ENCODE results near the gene C19orf25.
"Not testable (repeated sequence)": the region's sequence is repeated elsewhere in the genome, so short reads cannot be mapped to it uniquely, and the experiment has no call there.

Gene C19orf25

DNA sequence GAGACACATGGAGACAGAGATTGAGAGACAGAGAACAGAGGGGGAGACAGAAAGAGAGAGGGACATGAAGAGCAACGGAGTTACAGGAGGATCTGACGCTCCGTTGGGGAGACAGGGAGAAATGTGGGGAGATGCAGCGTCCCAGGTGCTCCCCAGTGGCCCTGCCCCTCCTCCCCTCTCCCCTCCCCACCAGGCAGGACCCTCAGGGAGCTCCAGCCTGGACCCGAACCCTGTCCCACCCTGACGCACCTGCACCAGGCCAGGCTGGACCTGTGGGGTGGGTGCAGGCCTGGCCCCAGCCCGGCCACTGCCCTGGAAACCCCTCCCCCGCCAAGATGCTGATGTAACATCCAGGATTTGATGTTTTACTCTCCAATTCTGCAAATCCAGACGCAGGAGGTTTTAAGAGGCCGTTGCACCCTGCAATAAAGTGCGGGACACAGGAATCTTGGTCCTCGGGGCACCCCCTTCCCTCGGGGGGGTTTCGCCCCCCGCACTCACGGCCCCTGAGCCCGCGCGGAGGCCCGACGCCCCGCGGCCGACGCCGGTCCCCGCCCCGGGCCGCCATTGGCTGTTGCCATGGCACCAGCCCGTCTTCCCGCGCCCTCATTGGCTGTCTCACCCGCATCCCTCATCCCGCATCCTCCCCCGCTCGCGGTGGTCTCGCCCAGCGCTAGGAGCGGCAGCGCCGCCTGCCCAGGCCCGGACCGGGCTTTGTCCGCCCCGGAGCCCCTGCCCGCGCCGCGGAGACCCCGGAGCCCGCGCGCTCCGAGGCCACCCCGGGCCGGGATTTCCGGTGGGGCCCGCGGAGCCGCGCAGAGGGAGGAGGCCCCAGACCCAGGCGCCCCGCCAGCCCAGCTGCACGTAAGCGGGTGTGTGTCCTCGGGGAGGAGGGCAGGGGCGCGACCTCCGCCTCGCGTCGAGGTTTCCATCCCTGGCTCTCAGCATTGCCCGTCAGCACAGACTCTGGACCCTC lies 29.3 kb downstream of the C19orf25 start, which contains the start of gene APC2:
TSS of gene APC2 (plus strand) at position 655 of the 976 bp plus-strand sequence. CDS start 2,881 bp downstream, outside the sequence.
- in situ Hi-C loops (cut with MboI; ENCODE audit: low sequenced_read_pairs): no loop called here

GRCh38 chr19:1447944-1448343 lies 31.1 kb downstream of the C19orf25 start:
- in situ Hi-C loops (cut with MboI; ENCODE audit: low sequenced_read_pairs): no loop called here

DNA sequence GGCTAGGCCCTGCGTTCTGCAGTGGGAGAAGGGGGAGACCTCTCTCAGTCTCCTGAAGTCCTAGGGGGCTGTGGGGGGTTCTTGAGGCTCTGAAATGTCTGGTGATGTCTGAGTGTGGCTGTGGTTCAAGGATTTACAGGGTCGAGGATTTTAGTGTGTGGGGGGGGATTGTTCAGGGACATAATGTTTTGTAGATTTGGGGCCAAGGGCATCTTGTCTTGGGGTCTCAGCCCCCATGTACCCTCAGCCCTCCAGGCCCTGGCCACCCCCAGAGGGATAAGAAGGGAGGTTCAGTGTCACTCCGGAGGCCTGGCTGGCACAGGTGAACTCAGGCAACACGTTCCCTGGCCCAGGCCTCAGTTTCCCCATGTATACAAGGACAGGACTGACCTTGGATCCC lies 31.5 kb downstream of the C19orf25 start:
- in situ Hi-C loops (cut with MboI; ENCODE audit: low sequenced_read_pairs): no loop called here

- in situ Hi-C loops (cut with MboI; ENCODE audit: low sequenced_read_pairs): no loop called here
These were observed 32.1 kb downstream of the C19orf25 start for GRCh38 chr19:1446713-1447481.

- in situ Hi-C loops (cut with MboI; ENCODE audit: low sequenced_read_pairs): no loop called here
These were observed 32.9 kb downstream of the C19orf25 start for GRCh38 chr19:1445932-1446712.

- in situ Hi-C loops (cut with MboI; ENCODE audit: low sequenced_read_pairs): no loop called here
These were observed 33.7 kb downstream of the C19orf25 start for GRCh38 chr19:1445185-1445931.

DNA sequence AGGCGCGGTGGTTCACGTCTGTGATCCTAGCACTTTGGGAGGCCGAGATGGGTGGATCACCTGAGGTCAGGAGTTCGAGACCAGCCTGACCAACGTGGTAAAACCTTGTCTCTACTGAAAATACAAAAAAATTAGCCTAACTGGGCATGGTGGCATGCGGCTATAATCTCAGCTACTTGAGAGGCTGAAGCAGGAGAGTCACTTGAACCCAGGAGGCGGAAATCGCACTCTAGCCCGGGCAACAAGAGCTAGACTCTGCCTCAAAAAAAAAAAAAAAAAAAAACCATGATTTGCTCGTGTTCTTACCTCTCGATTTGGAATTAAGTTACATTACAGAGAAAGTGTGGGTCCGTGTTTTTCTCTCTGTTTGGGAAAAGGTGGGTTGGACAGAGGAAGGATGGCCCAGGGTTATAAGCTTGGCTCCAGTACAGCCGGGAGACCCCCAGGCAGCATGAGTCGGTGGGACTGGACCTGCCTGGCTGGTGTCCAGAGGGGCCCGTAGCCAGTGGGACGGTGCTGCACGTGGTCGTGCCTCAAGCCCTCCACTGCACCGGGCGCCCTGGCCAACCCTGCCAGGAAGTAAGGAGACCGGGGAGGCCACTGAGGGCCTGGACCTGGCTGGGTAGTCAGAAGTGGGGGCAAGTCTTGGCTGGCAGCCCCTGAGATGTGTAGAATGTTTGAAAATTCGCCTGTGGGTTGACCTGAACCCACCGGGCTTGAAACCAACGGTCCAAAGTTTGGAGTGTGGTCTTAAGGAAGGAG lies 37.2 kb downstream of the C19orf25 start:
- in situ Hi-C loops (cut with MboI; ENCODE audit: low sequenced_read_pairs): no loop called here

- in situ Hi-C loops (cut with MboI; ENCODE audit: low sequenced_read_pairs): no loop called here
These were observed 38.0 kb downstream of the C19orf25 start for GRCh38 chr19:1441022-1441426.

- in situ Hi-C loops (cut with MboI; ENCODE audit: low sequenced_read_pairs): no loop called here
These were observed 38.6 kb downstream of the C19orf25 start for GRCh38 chr19:1440418-1440801.

DNA sequence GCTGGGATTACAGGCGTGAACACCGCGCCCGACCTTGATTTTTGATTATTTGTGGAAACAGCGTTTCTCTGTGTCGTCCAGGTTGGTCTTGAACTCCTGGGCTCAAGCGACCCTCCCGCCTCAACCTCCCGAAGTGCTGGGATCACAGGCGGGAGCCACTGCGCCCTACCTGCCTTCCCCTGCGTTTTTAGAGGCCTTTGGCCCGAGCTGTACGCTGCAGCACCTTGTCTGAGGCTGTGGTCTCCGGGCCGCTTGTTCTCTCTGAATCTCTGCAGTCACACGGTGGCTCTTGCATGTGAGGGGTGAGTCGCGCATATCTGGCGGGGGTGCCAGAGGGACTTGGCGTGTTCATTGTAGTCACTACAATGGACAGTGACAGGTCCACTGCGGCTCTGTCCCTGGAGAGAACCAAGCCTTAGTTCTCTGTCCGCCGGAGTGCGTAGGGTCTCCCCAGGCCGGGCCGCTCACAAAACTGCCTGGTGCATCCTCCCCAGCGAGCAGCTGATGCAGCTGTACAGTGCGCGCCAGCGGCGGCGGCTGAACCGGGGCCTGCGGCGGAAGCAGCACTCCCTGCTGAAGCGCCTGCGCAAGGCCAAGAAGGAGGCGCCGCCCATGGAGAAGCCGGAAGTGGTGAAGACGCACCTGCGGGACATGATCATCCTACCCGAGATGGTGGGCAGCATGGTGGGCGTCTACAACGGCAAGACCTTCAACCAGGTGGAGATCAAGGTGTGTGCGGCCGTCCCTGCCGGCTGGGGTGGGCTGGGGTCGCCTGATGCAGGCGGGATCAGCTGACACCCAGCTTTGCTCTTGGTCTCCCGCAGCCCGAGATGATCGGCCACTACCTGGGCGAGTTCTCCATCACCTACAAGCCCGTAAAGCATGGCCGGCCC lies 39.2 kb downstream of the C19orf25 start:
- in situ Hi-C loops (cut with MboI; ENCODE audit: low sequenced_read_pairs): not testable (repeated sequence)

GRCh38 chr19:1438933-1439354 lies 40.1 kb downstream of the C19orf25 start:
- in situ Hi-C loops (cut with MboI; ENCODE audit: low sequenced_read_pairs): no loop called here

GRCh38 chr19:1438035-1438932 lies 40.7 kb downstream of the C19orf25 start, which contains the start of gene RPS15:
RPS15 (plus strand) TSS chr19:1438396; CDS start chr19:1438426, 30 bp downstream.
- in situ Hi-C loops (cut with MboI; ENCODE audit: low sequenced_read_pairs): no loop called here

DNA sequence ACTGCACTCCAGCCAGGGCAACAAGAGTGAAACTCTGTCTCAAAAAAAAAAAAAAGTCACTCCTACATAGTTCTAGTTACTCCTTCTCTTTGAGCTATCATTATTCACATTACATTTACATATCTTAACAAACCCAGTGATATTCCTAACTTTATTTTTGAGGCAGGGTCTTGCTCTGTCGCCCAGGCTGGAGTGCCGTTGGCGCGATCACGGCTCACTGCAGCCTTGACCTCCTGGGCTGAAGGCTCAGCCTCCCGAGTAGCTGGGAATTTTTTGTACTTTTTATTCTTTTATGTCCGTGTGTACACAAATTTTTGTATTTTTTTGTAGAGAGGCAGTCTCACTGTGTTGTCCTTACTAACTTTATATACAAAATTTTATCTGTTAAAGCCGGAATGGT lies 41.4 kb downstream of the C19orf25 start:
- in situ Hi-C loops (cut with MboI; ENCODE audit: low sequenced_read_pairs): no loop called here

- in situ Hi-C loops (cut with MboI; ENCODE audit: low sequenced_read_pairs): no loop called here
These were observed 43.5 kb downstream of the C19orf25 start for GRCh38 chr19:1435378-1435989.

GRCh38 chr19:1434577-1435060 lies 44.4 kb downstream of the C19orf25 start:
- in situ Hi-C loops (cut with MboI; ENCODE audit: low sequenced_read_pairs): no loop called here

- in situ Hi-C loops (cut with MboI; ENCODE audit: low sequenced_read_pairs): no loop called here
These were observed 45.0 kb downstream of the C19orf25 start for GRCh38 chr19:1434040-1434366.
